Panc1 (cell line): Measurements from ENCODE around the gene DSCAM. TPM values are rescaled to one million over a fixed set of nuclear protein-coding genes. Genes with fewer than 3 reads are reported as not detected.

Experiments used
- ATAC-seq: fragments of 200-7000 bp; cut with Tn5 transposase; 2 replicates; pipeline ENCODE4 v1.9.1; 2020; ENCODE audit warnings: mild to moderate bottlenecking, moderate library complexity
- BruUV-seq: library from RNA; stranded (reverse); fragments of 400-500 nt; replicated peaks from 2 replicates; lab custom pipeline; 2021; lab: Mats Ljungman, UMichigan
- CTCF ChIA-PET: fragments of 300-600 bp; sonication (Branson Sonifier 250); formaldehyde crosslinking; loops from one replicate; lab custom pipeline; 2022; ENCODE audit warnings: antibody characterized with exemption; lab: Charles Lee
- POLR2A ChIA-PET: fragments of 300-600 bp; sonication (Branson Sonifier 250); formaldehyde crosslinking; loops from one replicate; lab custom pipeline; 2022; ENCODE audit warnings: antibody characterized with exemption; lab: Charles Lee
- DNase-seq: peaks from one replicate; pipeline ENCODE4 v3.0.0-alpha.2; 2010; ENCODE audit warnings: low read depth, low spot score
- H3K27ac ChIP-seq: 2 replicates; pipeline ENCODE4 v1.5.1; 2011; ENCODE audit warnings: mild to moderate bottlenecking, low read length, inconsistent platforms
- H3K27me3 ChIP-seq: fragments of 200-500 bp; sonication (Bioruptor generic); 2 replicates; pipeline ENCODE4 v1.6.0; 2014; ENCODE audit warnings: low read length, inconsistent platforms; ENCODE audit not compliant: control insufficient read depth, insufficient read depth
- H3K36me3 ChIP-seq: fragments of 200-500 bp; sonication (Bioruptor generic); 2 replicates; pipeline ENCODE4 v1.5.1; 2014; ENCODE audit warnings: inconsistent platforms, mild to moderate bottlenecking, low read length, moderate library complexity; ENCODE audit not compliant: control insufficient read depth, insufficient read depth
- H3K4me1 ChIP-seq: 2 replicates; pipeline ENCODE4 v1.5.1; 2011; ENCODE audit warnings: inconsistent platforms, mild to moderate bottlenecking, low read length, moderate library complexity; ENCODE audit not compliant: control insufficient read depth, insufficient read depth
- H3K4me3 ChIP-seq, 2 experiments: 2 replicates each; pipeline ENCODE4 v1.5.1; 2011 to 2012; ENCODE audit warnings: low read depth in 2 of 2, low read length in 2 of 2, mild to moderate bottlenecking in 2 of 2, inconsistent platforms in 1 of 2, moderate library complexity in 1 of 2
- H3K9me3 ChIP-seq: fragments of 200-500 bp; sonication (Bioruptor generic); 2 replicates; pipeline ENCODE4 v1.5.1; 2014; ENCODE audit warnings: low read depth, mild to moderate bottlenecking, inconsistent platforms, low read length, moderate library complexity; ENCODE audit not compliant: control insufficient read depth, insufficient read depth
- CTCF ChIP-seq: fragments of 450-650 bp; IDR thresholded peaks from 2 replicates; pipeline ENCODE4 v1.5.1; 2017; ENCODE audit warnings: mild to moderate bottlenecking
- POLR2AphosphoS5 ChIP-seq: IDR thresholded peaks from 2 replicates; pipeline ENCODE4 v1.6.1; 2012; ENCODE audit warnings: mild to moderate bottlenecking, low read depth, low read length, moderate library complexity
- REST ChIP-seq, 2 experiments: IDR thresholded peaks; 2 replicates each; pipeline ENCODE4 v1.6.1; 2011 to 2012; ENCODE audit warnings: low read depth in 2 of 2, control low read depth in 1 of 2, low read length in 1 of 2, mild to moderate bottlenecking in 1 of 2, moderate library complexity in 1 of 2; ENCODE audit not compliant: insufficient read depth in 1 of 2
- SIN3A ChIP-seq: IDR thresholded peaks from 2 replicates; pipeline ENCODE4 v1.6.1; 2012; ENCODE audit warnings: low read depth, mild to moderate bottlenecking, low read length, moderate library complexity, borderline replicate concordance; ENCODE audit not compliant: insufficient read depth
- TCF7L2 ChIP-seq: IDR thresholded peaks from 2 replicates; pipeline ENCODE4 v1.6.1; 2011; ENCODE audit warnings: mild to moderate bottlenecking, low read depth, low read length, inconsistent platforms
- in situ Hi-C: cut with HindIII; loops from 2 replicates; pipeline ENCODE4 v1.10.0; 2016; ENCODE audit warnings: low sequenced_read_pairs, low pct_unique_long_range_greater_than_20kb
- intact Hi-C: fragments of 100-400 bp; cut with micrococcal nuclease; formaldehyde crosslinking; loops from one replicate; pipeline ENCODE4 v1.10.0; 2022; ENCODE audit not compliant: unreplicated experiment
- total RNA-seq: library from RNA; stranded (reverse); gene quantifications from one replicate; pipeline ENCODE4 v1.2.1, GENCODE V29; 2021; ENCODE audit not compliant: unreplicated experiment

DSCAM gene
- total RNA-seq, 1 experiment from 2014 or later = not detected

- H3K27me3 ChIP-seq = no peaks in the 10 kb centered on the region
- intact Hi-C loops (no loop called here), in situ Hi-C loops (no loop called here)
- DNase-seq = no peak
- no TSS peak for BruUV-seq
- CTCF ChIA-PET = no interaction called here
- no peaks in the 10 kb centered on the region for H3K36me3 ChIP-seq
- H3K4me1 ChIP-seq = no peaks in the 10 kb centered on the region
- H3K4me3 ChIP-seq = no peak overlapping the region
- POLR2A ChIA-PET = no interaction called here
- H3K27ac ChIP-seq = no peak overlapping the region
- no peaks in the 10 kb centered on the region for H3K9me3 ChIP-seq
- TF ChIP-seq REST (IDR thresholded peaks at IDR 0.05; ENCODE audit: insufficient read depth in 1 of 2, low read depth in 2 of 2, low read length in 1 of 2) = no peak
- no peak for TF ChIP-seq SIN3A
- TF ChIP-seq POLR2AphosphoS5 = no peak
- TF ChIP-seq TCF7L2 = no peak
- no peak for TF ChIP-seq CTCF
- no peak for ATAC-seq
These were observed 34.8 kb upstream of the DSCAM start for GRCh38 chr21:40881767-40882166.

DNA sequence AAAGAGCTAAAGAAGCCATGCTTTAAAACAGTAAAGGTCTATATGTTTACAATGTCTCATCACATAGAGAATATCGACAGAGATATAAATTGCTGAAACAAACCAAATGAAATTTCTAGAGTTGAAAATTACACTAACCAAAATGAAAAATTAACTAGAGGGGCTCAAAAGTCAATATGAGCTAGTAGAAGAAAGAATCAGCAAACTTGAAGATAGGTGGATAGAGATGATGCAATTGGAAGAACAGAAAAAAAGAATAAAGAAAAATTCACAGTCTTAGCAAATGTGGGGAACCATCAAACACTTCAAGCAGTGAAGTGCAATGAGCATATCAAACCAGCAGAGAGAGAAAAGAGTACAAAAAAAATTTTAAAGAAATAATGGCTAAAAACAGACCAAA lies 24.1 kb upstream of the DSCAM start:
- DNase-seq (no peak), ATAC-seq (no peak)
- in situ Hi-C loops (no loop called here), intact Hi-C loops (no loop called here)
- H3K9me3 ChIP-seq = no peaks in the 10 kb centered on the region
- no peak overlapping the region for H3K27ac ChIP-seq
- H3K4me3 ChIP-seq = no peak overlapping the region
- CTCF ChIA-PET = no interaction called here
- POLR2A ChIA-PET = no interaction called here
- H3K4me1 ChIP-seq = no peaks in the 10 kb centered on the region
- TF ChIP-seq REST (IDR thresholded peaks at IDR 0.05; ENCODE audit: insufficient read depth in 1 of 2, low read depth in 2 of 2, low read length in 1 of 2) = no peak
- TF ChIP-seq CTCF = no peak
- no peaks in the 10 kb centered on the region; the same call in 1 of the 2 replicates for H3K36me3 ChIP-seq
- H3K27me3 ChIP-seq = no peaks in the 10 kb centered on the region
- no TSS peak for BruUV-seq
